Activated CD4-positive, CD25-positive, alpha-beta regulatory T cell treated with anti-CD3 and anti-CD28 coated beads, Interleukin-2, amount 50 U/mL, for 24 hours (primary cell): ENCODE data around the gene CTDSP2.

Source experiments
- ATAC-seq, 2 donors: fragments of 150-1000 bp; cut with Tn5 transposase; one replicate each; pipeline ENCODE4 v1.10.0; 2021; ENCODE audit warnings: mild to moderate bottlenecking in 1 of 2, moderate library complexity in 1 of 2

The CTDSP2 gene

GRCh38 chr12:57813971-57814772, 32.4 kb downstream of the CTDSP2 start:
- no peak for ATAC-seq

GRCh38 chr12:57813111-57813970, 33.2 kb downstream of the CTDSP2 start:
- no peak for ATAC-seq

GRCh38 chr12:57811028-57811755, 35.3 kb downstream of the CTDSP2 start:
- no peak for ATAC-seq

- no peak for ATAC-seq
These were observed 36.1 kb downstream of the CTDSP2 start for GRCh38 chr12:57810450-57810849.

GRCh38 chr12:57809425-57809824, 37.1 kb downstream of the CTDSP2 start:
- ATAC-seq, result no peak

- ATAC-seq, result no peak
These were observed 38.2 kb downstream of the CTDSP2 start for GRCh38 chr12:57808351-57808750.

GRCh38 chr12:57807285-57807684, 39.2 kb downstream of the CTDSP2 start:
- no peak for ATAC-seq

GRCh38 chr12:57806677-57807076, 39.9 kb downstream of the CTDSP2 start:
- no peak for ATAC-seq

GRCh38 chr12:57803319-57803893, 43.1 kb downstream of the CTDSP2 start:
- ATAC-seq, result no peak

- no peak for ATAC-seq
These were observed 43.9 kb downstream of the CTDSP2 start for GRCh38 chr12:57802607-57803006.

- no peak for ATAC-seq
These were observed 45.6 kb downstream of the CTDSP2 start for GRCh38 chr12:57800965-57801364.

- no peak for ATAC-seq
These were observed 48.6 kb downstream of the CTDSP2 start for GRCh38 chr12:57797933-57798332.

- no peak for ATAC-seq
These were observed 49.5 kb downstream of the CTDSP2 start for GRCh38 chr12:57796996-57797395.

GRCh38 chr12:57795354-57795753, 51.2 kb downstream of the CTDSP2 start:
- ATAC-seq, result peak; percentile 53 to 67

GRCh38 chr12:57793920-57794319, 52.6 kb downstream of the CTDSP2 start:
- ATAC-seq, result peak; percentile 25 to 43

GRCh38 chr12:57783861-57784260, 62.7 kb downstream of the CTDSP2 start:
- no peak for ATAC-seq

- ATAC-seq, result no peak
These were observed 63.1 kb downstream of the CTDSP2 start for GRCh38 chr12:57783466-57783801.

- ATAC-seq, result peak; percentile 94 to 95
These were observed 63.7 kb downstream of the CTDSP2 start, which contains the start of gene TSFM for GRCh38 chr12:57782608-57783465. TSFM (plus strand) TSS chr12:57782787; CDS start chr12:57782802, 15 bp downstream.

- peak in 1 of 2 donors; percentile 3 for ATAC-seq
These were observed 64.3 kb downstream of the CTDSP2 start for GRCh38 chr12:57782243-57782607.

GRCh38 chr12:57781801-57782200, 64.7 kb downstream of the CTDSP2 start:
- ATAC-seq, result no peak

GRCh38 chr12:57781244-57781643, 65.3 kb downstream of the CTDSP2 start:
- no peak for ATAC-seq
